ENCODE results near the gene MLLT3.

DNA sequence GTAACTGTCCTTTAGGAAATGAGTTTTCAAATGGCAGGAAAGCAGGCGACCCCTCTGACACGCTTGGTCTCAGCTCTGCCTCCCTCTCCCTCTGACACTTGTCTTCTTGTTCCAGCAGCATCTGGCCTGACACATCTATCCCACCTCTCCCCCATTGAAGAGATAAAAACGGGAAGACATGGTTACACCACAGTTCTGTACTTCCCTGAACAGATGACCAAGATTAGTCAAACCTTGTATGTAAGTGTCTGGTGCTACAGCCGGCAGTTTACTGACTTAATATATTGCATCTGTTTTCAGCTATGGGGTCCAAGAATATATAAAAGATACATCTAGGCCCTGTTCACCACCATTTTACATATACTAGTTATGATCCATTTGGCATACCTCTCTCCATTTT lies 29.6 kb upstream of the MLLT3 start:
- no peak for TF ChIP-seq POLR2A (IDR thresholded peaks at IDR 0.05)
- TF ChIP-seq POLR2AphosphoS5 (IDR thresholded peaks at IDR 0.05), result no peak

All from spleen (tissue), 3 donors.